AG09319 (cell line): ENCODE results near the gene BORCS8.

ENCODE experiments used
- DNase-seq: peaks from one replicate; pipeline ENCODE4 v3.0.0-alpha.2; 2010; ENCODE audit warnings: low read depth; ENCODE audit errors: extremely low read depth
- CTCF ChIP-seq: IDR thresholded peaks from 2 replicates; pipeline ENCODE4 v1.5.1; 2011; ENCODE audit warnings: low read depth, mild to moderate bottlenecking, inconsistent platforms, low read length, moderate library complexity

The BORCS8 gene

DNA sequence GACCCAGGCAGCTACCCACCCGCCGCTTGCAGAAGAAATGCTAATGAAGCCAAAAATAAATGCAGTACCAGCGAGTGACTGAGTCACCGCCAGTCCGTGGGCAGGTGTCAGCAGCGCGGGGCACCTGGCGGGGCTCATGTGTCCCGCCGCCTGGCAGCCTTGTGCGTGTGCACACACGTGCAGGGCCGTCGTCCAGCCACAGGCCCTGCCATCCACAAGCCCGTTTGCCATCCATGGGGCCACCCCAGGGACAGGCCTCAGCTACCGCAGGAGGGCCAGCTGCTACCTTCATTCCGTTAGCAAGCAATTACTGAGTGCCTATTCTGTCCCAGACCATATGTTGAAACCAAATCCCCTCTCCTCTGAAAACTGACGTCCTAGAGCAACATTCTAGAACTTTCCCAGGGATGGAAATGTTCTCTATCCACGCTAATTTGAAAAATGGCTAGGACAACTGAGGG is 40.3 kb upstream of the BORCS8 start:
- DNase-seq, result no peak
- TF ChIP-seq CTCF, result no peak

- DNase-seq, result no peak
- TF ChIP-seq CTCF, result no peak
Measured at GRCh38 chr19:19230999-19231398, 39.0 kb upstream of the BORCS8 start.

DNA sequence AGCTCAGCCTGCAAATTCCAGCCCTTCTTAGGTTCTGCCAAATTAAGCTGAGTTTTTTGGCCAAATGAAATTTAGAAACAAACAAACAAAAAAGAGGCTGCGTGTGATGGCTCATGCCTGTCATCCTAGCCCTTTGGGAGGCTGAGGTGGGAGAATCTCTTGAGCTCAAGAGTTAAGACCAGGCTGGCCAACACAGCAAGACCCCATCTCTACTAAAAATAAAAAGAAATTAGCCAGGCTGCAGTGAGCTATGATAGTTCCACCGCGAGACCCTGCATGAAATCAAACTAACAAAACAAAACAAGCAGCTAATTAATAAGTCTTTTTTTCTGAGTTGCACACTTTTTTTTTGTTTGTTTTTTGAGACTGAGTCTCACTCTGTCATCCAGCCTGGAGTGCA is 37.7 kb upstream of the BORCS8 start:
- DNase-seq, result no peak
- TF ChIP-seq CTCF, result no peak

GRCh38 chr19:19227217-19227616 is 35.3 kb upstream of the BORCS8 start:
- TF ChIP-seq CTCF, result no peak
- no peak for DNase-seq

DNA sequence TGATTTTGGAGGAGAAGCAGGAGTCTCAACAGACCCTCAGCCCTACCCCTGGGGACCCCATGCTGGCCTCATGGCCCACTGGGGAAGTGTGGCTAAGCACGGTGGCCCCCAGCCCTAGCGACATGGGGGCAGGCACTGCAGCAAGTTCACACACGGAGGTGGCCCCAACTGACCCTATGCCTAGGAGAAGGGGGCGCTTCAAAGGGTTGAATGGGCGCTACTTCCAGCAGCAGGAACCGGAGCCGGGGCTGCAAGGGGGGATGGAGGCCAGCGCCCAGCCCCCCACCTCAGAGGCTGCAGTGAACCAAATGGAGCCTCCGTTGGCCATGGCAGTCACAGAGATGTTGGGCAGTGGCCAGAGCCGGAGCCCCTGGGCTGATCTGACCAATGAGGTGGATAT is 34.7 kb upstream of the BORCS8 start:
- no peak for TF ChIP-seq CTCF
- DNase-seq, result no peak

GRCh38 chr19:19226204-19226603 is 34.3 kb upstream of the BORCS8 start:
- DNase-seq, result no peak
- TF ChIP-seq CTCF, result no peak

- DNase-seq, result peak; percentile 8
- peak; percentile 59 for TF ChIP-seq CTCF
Measured at GRCh38 chr19:19224852-19225494, 33.0 kb upstream of the BORCS8 start.
